ENCODE data around the gene SPTBN4.

- TF ChIP-seq CTCF (IDR thresholded peaks at IDR 0.05; ENCODE audit: poor library complexity, severe bottlenecking) (no peak), TAF1 (IDR thresholded peaks at IDR 0.05; ENCODE audit: low read depth) (no peak), EZH2 (IDR thresholded peaks at IDR 0.05; ENCODE audit: borderline replicate concordance, insufficient read depth, low read length, poor library complexity, severe bottlenecking) (no peak), EP300 (conservative IDR thresholded peaks at IDR 0.05; ENCODE audit: poor library complexity, severe bottlenecking) (no peak), RAD21 (conservative IDR thresholded peaks at IDR 0.05) (no peak), REST (IDR thresholded peaks at IDR 0.05; ENCODE audit: borderline replicate concordance) (no peak), POLR2AphosphoS5 (IDR thresholded peaks at IDR 0.05) (no peak), SMC3 (conservative IDR thresholded peaks at IDR 0.05; ENCODE audit: poor library complexity) (no peak), MXI1 (conservative IDR thresholded peaks at IDR 0.05; ENCODE audit: poor library complexity, severe bottlenecking) (no peak)
Observed at GRCh38 chr19:40449506-40449905, 17.3 kb upstream of the SPTBN4 start.

All from neural cell (in vitro differentiated cells).